CD14-positive monocyte (primary cell): ENCODE results near the gene NETO1. TPM values are rescaled to one million over a fixed set of nuclear protein-coding genes. Genes with fewer than 3 reads are reported as not detected.

Source experiments
- DNase-seq, 3 donors: peaks; one replicate each; pipeline ENCODE4 v3.0.0-alpha.2; 2011 to 2022
- H2AFZ ChIP-seq: 2 replicates; pipeline ENCODE4 v1.6.0; 2012; ENCODE audit warnings: mild to moderate bottlenecking, low read depth, low read length, inconsistent platforms; ENCODE audit not compliant: insufficient read depth, poor library complexity, severe bottlenecking
- H3K27ac ChIP-seq, 2 donors: 1 replicate in 1 of 2; 2 replicates in 1 of 2; pipeline ENCODE4 v1.5.1; 2012 to 2013; ENCODE audit warnings: low read length in 2 of 2, control low read depth in 1 of 2, inconsistent platforms in 1 of 2, low read depth in 1 of 2, mild to moderate bottlenecking in 1 of 2
- H3K27me3 ChIP-seq, 2 donors: one replicate each; pipeline versions ENCODE4 v1.6.0 to v1.6.1; 2011 to 2013; ENCODE audit warnings: low read length in 2 of 2; ENCODE audit not compliant: control insufficient read depth in 2 of 2, insufficient read depth in 2 of 2
- H3K36me3 ChIP-seq, 2 donors: replicated peaks in 1 of 2; 1 replicate in 1 of 2; 2 replicates in 1 of 2; pipeline versions ENCODE4 v1.5.1 to v1.6.1; 2012 to 2013; ENCODE audit warnings: low read length in 2 of 2, control low read depth in 1 of 2, inconsistent platforms in 1 of 2, mild to moderate bottlenecking in 1 of 2; ENCODE audit not compliant: insufficient read depth in 2 of 2, control insufficient read depth in 1 of 2
- H3K4me1 ChIP-seq, 2 donors: 1 replicate in 1 of 2; 2 replicates in 1 of 2; pipeline versions ENCODE4 v1.5.1 to v1.6.1; 2012 to 2013; ENCODE audit warnings: low read length in 2 of 2, control low read depth in 1 of 2, inconsistent platforms in 1 of 2, mild to moderate bottlenecking in 1 of 2, moderate library complexity in 1 of 2; ENCODE audit not compliant: insufficient read depth in 2 of 2, control insufficient read depth in 1 of 2
- H3K4me2 ChIP-seq: replicated peaks from 2 replicates; pipeline ENCODE3; 2012; ENCODE audit warnings: low read length, moderate library complexity, mild to moderate bottlenecking; ENCODE audit not compliant: poor library complexity, severe bottlenecking; ENCODE audit errors: extremely low read depth
- H3K4me3 ChIP-seq, 3 experiments: fragments of 200-600 bp in 1 of 3; sonication (generic) in 1 of 3; replicated peaks in 1 of 3; 1 replicate in 2 of 3; 2 replicates in 1 of 3; pipeline ENCODE4 v1.5.1; 2011 to 2013; ENCODE audit warnings: low read length in 3 of 3, mild to moderate bottlenecking in 3 of 3, control low read depth in 2 of 3, low read depth in 2 of 3, inconsistent platforms in 1 of 3, moderate library complexity in 1 of 3
- H3K79me2 ChIP-seq: 2 replicates; pipeline ENCODE4 v1.6.0; 2012; ENCODE audit warnings: mild to moderate bottlenecking, control low read depth, inconsistent platforms, low read length, moderate library complexity; ENCODE audit not compliant: insufficient read depth
- H3K9ac ChIP-seq: 2 replicates; pipeline ENCODE4 v1.6.0; 2017; ENCODE audit warnings: low read length, mild to moderate bottlenecking; ENCODE audit not compliant: insufficient read depth, poor library complexity, severe bottlenecking
- H3K9me3 ChIP-seq, 2 donors: replicated peaks in 1 of 2; 1 replicate in 1 of 2; 2 replicates in 1 of 2; pipeline versions ENCODE4 v1.5.1 to v1.6.1; 2012 to 2013; ENCODE audit warnings: low read length in 2 of 2, control low read depth in 1 of 2; ENCODE audit not compliant: control insufficient read depth in 1 of 2, insufficient read depth in 1 of 2
- H4K20me1 ChIP-seq: 2 replicates; pipeline ENCODE4 v1.6.0; 2012; ENCODE audit warnings: mild to moderate bottlenecking, low read length, control low read depth, moderate library complexity; ENCODE audit not compliant: insufficient read depth
- H3K27ac Mint-ChIP-seq, 7 donors: one replicate each; pipeline ENCODE4 v1.8.0; 2020; ENCODE audit warnings: mild to moderate bottlenecking in 7 of 7, mixed read lengths in 7 of 7, moderate library complexity in 6 of 7, inconsistent platforms in 2 of 7
- H3K27me3 Mint-ChIP-seq, 3 donors: one replicate each; pipeline ENCODE4 v1.8.0; 2021 to 2022; ENCODE audit warnings: low read depth in 3 of 3, mild to moderate bottlenecking in 3 of 3, mixed read lengths in 3 of 3, moderate library complexity in 3 of 3, inconsistent platforms in 1 of 3
- H3K36me3 Mint-ChIP-seq, 2 donors: one replicate each; pipeline ENCODE4 v1.8.0; 2020; ENCODE audit warnings: mixed read lengths in 2 of 2, inconsistent platforms in 1 of 2, mild to moderate bottlenecking in 1 of 2
- H3K4me1 Mint-ChIP-seq: one replicate; pipeline ENCODE4 v1.8.0; 2020; ENCODE audit warnings: mild to moderate bottlenecking, mixed read lengths
- H3K4me3 Mint-ChIP-seq, 2 donors: one replicate each; pipeline ENCODE4 v1.8.0; 2020; ENCODE audit warnings: mild to moderate bottlenecking in 2 of 2, mixed read lengths in 2 of 2, moderate library complexity in 1 of 2
- H3K9me3 Mint-ChIP-seq, 7 donors: one replicate each; pipeline ENCODE4 v1.8.0; 2020 to 2022; ENCODE audit warnings: mixed read lengths in 7 of 7, mild to moderate bottlenecking in 6 of 7, moderate library complexity in 6 of 7, inconsistent platforms in 2 of 7
- WGBS: methylation state at CpG from one replicate; pipeline ENCODE4 v1.1.5; 2013; ENCODE audit warnings: missing lambda C conversion rate; ENCODE audit not compliant: insufficient coverage; 5-methylcytosine and 5-hydroxymethylcytosine counted together
- intact Hi-C, 2 donors: fragments of 100-400 bp; cut with micrococcal nuclease; formaldehyde crosslinking; loops; one replicate each; pipeline versions ENCODE4 v1.15.0 to v1.15.1; 2023
- polyA plus RNA-seq, 3 donors: library from polyadenylated mRNA; depleted of rRNA in 1 of 3; unstranded in 2 of 3; stranded (reverse) in 1 of 3; fragments of 300-500 nt in 2 of 3; fragments of >200 nt in 1 of 3; fragmentation: Illumina TruSeq in 2 of 3; gene quantifications; 1 replicate in 2 of 3; 2 replicates in 1 of 3; pipeline ENCODE4 v1.2.3, GENCODE V29; 2012 to 2021
- TF ChIP-seq, protein P1 (sequence below): fragments of 200-600 bp; IDR thresholded peaks from one replicate; pipeline ENCODE4 v1.8.0; 2022; ENCODE audit warnings: antibody characterized with exemption, mild to moderate bottlenecking

The NETO1 gene
- polyA plus RNA-seq, 3 donors = not detected

DNA sequence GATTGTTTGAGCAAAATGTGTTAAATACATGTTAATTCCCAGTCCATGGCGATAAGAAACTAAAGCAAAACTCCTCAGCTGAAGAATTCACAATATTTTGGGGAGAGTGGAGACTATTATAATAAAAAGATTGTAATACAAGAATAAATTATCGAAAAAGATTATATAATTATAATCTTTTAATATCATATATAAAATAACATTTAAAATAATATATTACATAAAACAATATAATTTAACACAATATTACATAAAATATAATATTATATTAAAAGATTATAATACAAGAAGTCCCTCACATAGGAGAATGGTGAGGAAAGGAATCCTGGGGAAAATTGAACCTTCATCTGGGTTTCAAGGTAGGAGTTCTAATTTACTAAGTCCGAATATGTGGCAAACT lies 33.1 kb downstream of the NETO1 start:
- no peaks in the 10 kb centered on the region for H3K36me3 Mint-ChIP-seq
- no peaks in the 10 kb centered on the region for H3K4me1 ChIP-seq
- WGBS = no CpG with 5 or more reads among the region's 3 CpGs

DNA sequence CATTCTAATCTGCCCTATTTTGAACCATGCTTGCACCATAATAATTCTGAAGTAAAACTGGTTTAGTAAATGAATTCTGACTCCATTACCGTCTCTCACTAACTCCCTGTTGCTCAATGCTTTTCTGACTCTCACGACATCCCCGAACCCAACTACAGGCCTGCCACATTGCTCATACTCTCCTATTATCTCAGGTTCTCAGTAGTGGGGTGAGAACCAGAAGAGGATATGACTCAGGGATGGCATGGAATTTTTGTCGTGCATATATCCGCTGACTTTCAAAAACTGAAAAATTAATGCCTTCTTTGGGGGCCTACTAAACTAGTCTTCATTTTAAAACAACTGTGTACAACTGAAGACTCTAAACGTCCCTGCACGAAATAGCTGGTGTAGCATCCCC lies 34.3 kb downstream of the NETO1 start:
- H3K9ac ChIP-seq = no peak overlapping the region
- H3K27me3 Mint-ChIP-seq = peaks cover 0 to 1% (median 1%) of the 10 kb centered on the region in 3 donors
- H3K4me1 ChIP-seq = no peaks in the 10 kb centered on the region
- no peaks in the 10 kb centered on the region for H3K9me3 ChIP-seq
- H3K4me1 Mint-ChIP-seq = no peaks in the 10 kb centered on the region
- DNase-seq = no peak
- H4K20me1 ChIP-seq = no peaks in the 10 kb centered on the region
- no peaks in the 10 kb centered on the region for H3K79me2 ChIP-seq
- TF ChIP-seq, protein P1, sequence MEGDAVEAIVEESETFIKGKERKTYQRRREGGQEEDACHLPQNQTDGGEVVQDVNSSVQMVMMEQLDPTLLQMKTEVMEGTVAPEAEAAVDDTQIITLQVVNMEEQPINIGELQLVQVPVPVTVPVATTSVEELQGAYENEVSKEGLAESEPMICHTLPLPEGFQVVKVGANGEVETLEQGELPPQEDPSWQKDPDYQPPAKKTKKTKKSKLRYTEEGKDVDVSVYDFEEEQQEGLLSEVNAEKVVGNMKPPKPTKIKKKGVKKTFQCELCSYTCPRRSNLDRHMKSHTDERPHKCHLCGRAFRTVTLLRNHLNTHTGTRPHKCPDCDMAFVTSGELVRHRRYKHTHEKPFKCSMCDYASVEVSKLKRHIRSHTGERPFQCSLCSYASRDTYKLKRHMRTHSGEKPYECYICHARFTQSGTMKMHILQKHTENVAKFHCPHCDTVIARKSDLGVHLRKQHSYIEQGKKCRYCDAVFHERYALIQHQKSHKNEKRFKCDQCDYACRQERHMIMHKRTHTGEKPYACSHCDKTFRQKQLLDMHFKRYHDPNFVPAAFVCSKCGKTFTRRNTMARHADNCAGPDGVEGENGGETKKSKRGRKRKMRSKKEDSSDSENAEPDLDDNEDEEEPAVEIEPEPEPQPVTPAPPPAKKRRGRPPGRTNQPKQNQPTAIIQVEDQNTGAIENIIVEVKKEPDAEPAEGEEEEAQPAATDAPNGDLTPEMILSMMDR = no peak
- no peaks in the 10 kb centered on the region for H3K36me3 ChIP-seq
- no peak overlapping the region for H3K4me3 Mint-ChIP-seq
- H3K27ac Mint-ChIP-seq = no peak overlapping the region
- H3K27ac ChIP-seq = no peak overlapping the region
- no peak overlapping the region for H3K4me3 ChIP-seq
- intact Hi-C loops = no loop called here
- H2AFZ ChIP-seq = no peak overlapping the region
- no peaks in the 10 kb centered on the region for H3K36me3 Mint-ChIP-seq
- WGBS = 90% methylated on average over 2 of the region's 7 CpGs
- no peaks in the 10 kb centered on the region for H3K27me3 ChIP-seq
- no peak overlapping the region for H3K4me2 ChIP-seq
- peaks cover 0 to 2% (median 0%) of the 10 kb centered on the region in 7 donors for H3K9me3 Mint-ChIP-seq

More for the DNA sequence above, 33.1 kb downstream of the NETO1 start:
- H3K36me3 ChIP-seq = no peaks in the 10 kb centered on the region
- no peak overlapping the region for H3K27ac ChIP-seq
- H3K27me3 ChIP-seq = no peaks in the 10 kb centered on the region
- intact Hi-C loops = no loop called here
- no peaks in the 10 kb centered on the region for H3K9me3 ChIP-seq
- H3K4me2 ChIP-seq = no peak overlapping the region
- H3K79me2 ChIP-seq = no peaks in the 10 kb centered on the region
- Mint-ChIP-seq H3K27ac (no peak overlapping the region), H3K9me3 (peaks cover 0 to 2% (median 0%) of the 10 kb centered on the region in 7 donors), H3K27me3 (peaks cover 0 to 2% (median 1%) of the 10 kb centered on the region in 3 donors), H3K4me1 (no peaks in the 10 kb centered on the region), H3K4me3 (no peak overlapping the region)
- H2AFZ ChIP-seq = no peak overlapping the region
- no peak overlapping the region for H3K9ac ChIP-seq
- H3K4me3 ChIP-seq = no peak overlapping the region
- no peak for DNase-seq
- TF ChIP-seq, protein P1 = no peak
- no peaks in the 10 kb centered on the region for H4K20me1 ChIP-seq
